ENCODE results near the gene KCNH4. TPM values are rescaled to one million over a fixed set of nuclear protein-coding genes. Genes with fewer than 3 reads are reported as not detected.

Gene KCNH4
- total RNA-seq, 6 experiments from 2014 or later = 0.11 TPM; not detected in 5

DNA sequence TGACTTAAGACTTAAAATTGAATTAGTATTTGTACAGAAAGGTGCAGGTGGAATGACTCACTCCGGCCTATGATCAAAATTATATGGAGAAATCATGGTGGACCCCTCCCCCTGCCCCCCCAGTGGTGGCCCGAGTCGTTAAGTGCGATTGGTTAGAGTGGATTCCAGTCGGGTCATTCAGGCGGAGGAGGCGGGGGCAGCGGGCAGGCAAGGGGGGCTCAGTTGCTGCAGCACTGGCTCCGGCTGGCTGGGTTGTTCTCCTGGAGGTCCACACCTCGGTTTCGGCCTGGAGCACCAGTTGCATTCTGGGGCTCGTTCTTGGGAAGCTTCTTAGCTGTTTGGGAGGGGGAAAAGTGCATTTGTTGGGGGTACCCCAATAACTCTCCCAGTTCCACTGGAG, 55.4 kb downstream of the KCNH4 start:
- intact Hi-C loops (cut with DNase I) = loop anchor here in 1 of 2 donors (10.0 kb wide), 1 partner anchor 49 kb away; no protein-coding TSS in a partner anchor
- peaks cover 0 to 46% (median 20%) of the 10 kb centered on the region in 4 donors for H3K36me3 ChIP-seq
- TF ChIP-seq, protein P1, sequence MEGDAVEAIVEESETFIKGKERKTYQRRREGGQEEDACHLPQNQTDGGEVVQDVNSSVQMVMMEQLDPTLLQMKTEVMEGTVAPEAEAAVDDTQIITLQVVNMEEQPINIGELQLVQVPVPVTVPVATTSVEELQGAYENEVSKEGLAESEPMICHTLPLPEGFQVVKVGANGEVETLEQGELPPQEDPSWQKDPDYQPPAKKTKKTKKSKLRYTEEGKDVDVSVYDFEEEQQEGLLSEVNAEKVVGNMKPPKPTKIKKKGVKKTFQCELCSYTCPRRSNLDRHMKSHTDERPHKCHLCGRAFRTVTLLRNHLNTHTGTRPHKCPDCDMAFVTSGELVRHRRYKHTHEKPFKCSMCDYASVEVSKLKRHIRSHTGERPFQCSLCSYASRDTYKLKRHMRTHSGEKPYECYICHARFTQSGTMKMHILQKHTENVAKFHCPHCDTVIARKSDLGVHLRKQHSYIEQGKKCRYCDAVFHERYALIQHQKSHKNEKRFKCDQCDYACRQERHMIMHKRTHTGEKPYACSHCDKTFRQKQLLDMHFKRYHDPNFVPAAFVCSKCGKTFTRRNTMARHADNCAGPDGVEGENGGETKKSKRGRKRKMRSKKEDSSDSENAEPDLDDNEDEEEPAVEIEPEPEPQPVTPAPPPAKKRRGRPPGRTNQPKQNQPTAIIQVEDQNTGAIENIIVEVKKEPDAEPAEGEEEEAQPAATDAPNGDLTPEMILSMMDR (IDR thresholded peaks at IDR 0.05) = no peak
- TF ChIP-seq POLR2A (IDR thresholded peaks at IDR 0.05) = no peak
- no peak overlapping the region for H3K4me3 ChIP-seq
- H3K27ac ChIP-seq = no peak overlapping the region
- DNase-seq = no peak
- no peak for ATAC-seq
- H3K27me3 ChIP-seq = no peaks in the 10 kb centered on the region
- WGBS (ENCODE audit: insufficient coverage, low coverage, low lambda C conversion rate, missing lambda C conversion rate) = 94% methylated on average over 5 of the region's 12 CpGs
- H3K9me3 ChIP-seq = no peaks in the 10 kb centered on the region
- H3K4me1 ChIP-seq = peaks cover 0 to 20% (median 2%) of the 10 kb centered on the region in 4 donors

DNA sequence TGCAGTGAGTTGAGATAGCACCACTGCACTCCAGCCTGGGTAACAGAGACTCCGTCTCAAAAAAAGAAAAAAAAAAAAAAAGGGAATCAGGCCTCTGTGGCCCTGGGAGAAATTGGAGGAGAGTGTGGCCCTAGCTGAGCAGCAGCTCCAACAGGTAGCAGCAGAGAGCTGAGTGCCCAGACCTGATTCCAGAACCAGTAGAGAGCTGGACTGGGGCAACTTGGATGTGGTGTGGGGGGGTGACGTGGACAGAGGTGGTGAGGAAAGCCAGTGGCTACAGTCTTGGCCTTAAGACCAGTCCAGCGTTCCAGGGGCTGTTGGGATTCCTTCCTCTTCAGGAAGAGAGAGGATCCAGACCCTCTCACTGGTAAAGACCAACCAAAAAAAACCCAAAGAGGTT, 56.7 kb downstream of the KCNH4 start:
- DNase-seq (no peak), ATAC-seq (no peak)
- WGBS (ENCODE audit: insufficient coverage, low coverage, low lambda C conversion rate, missing lambda C conversion rate) = 84% methylated on average over 3 of the region's 3 CpGs
- Histone ChIP-seq H3K4me1 (peaks cover 0 to 26% (median 2%) of the 10 kb centered on the region in 4 donors), H3K4me3 (no peak overlapping the region), H3K9me3 (no peaks in the 10 kb centered on the region), H3K27ac (no peak overlapping the region), H3K36me3 (peaks cover 0 to 38% (median 16%) of the 10 kb centered on the region in 4 donors), H3K27me3 (no peaks in the 10 kb centered on the region)
- intact Hi-C loops (cut with DNase I) = loop anchor here in 1 of 2 donors (10.0 kb wide), 1 partner anchor 51 kb away; no protein-coding TSS in a partner anchor
- TF ChIP-seq POLR2A (IDR thresholded peaks at IDR 0.05) = no peak
- TF ChIP-seq, protein P1 (IDR thresholded peaks at IDR 0.05) = peak in 1 of 4 donors; percentile 12

DNA sequence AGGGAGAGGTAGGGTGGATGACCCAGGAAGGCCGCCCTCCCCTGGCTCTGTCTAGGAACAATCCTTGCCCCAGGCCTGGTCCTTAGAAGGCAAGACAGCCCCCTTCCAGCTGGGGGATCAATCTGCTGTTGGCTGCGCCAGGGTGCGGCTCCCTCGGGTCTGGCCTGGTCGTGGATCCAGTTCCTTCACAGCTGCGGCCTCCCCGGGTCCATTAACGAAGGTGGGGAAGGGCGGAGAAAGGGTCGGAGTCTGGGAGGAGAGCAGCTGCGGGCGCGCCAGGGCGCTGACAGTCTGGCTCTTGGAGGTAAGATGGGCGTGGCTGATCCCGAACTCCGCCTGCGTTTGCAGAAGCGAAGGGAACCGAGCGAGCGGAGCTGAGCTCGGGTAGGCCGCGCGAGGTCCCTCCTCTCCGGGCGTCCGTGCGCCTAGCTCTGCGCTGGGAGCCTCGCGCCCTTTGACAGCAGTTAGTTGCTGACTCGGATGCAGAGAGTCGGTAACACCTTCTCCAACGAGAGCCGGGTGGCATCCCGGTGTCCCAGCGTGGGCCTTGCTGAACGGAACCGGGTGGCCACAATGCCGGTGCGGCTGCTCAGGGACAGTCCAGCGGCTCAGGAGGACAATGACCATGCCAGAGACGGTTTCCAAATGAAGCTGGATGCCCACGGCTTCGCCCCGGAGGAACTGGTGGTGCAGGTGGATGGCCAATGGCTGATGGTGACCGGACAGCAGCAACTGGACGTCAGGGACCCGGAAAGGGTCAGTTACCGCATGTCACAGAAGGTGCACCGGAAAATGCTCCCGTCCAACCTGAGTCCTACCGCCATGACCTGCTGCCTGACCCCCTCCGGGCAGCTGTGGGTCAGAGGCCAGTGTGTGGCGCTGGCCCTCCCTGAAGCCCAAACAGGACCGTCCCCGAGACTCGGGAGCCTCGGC, 58.3 kb downstream of the KCNH4 start, which contains the start of gene HSPB9:
Gene HSPB9, plus strand, starts transcription at position 434 of the 933 bp plus-strand sequence. Its CDS starts 47 bp downstream, at position 481.
- Histone ChIP-seq H3K27ac (peak within 1 kb of the TSS; percentile 50 to 79 (median 66)), H3K4me1 (peaks cover 0 to 23% (median 2%) of the 10 kb centered on the region in 4 donors), H3K9me3 (no peaks in the 10 kb centered on the region), H3K27me3 (no peaks in the 10 kb centered on the region), H3K36me3 (peaks cover 0 to 26% (median 9%) of the 10 kb centered on the region in 4 donors), H3K4me3 (peak within 1 kb of the TSS; percentile 21 to 74 (median 51))
- DNase-seq (peak; percentile 82 to 88 (median 88)), ATAC-seq (peak; percentile 69 to 82 (median 76))
- WGBS (ENCODE audit: insufficient coverage, low coverage, low lambda C conversion rate, missing lambda C conversion rate) = 40% methylated on average over 2 of the region's 61 CpGs
- intact Hi-C loops (cut with DNase I) = loop anchor here in 1 of 2 donors (10.0 kb wide), 1 partner anchor 52 kb away; no protein-coding TSS in a partner anchor
- TF ChIP-seq, protein P1 (IDR thresholded peaks at IDR 0.05) = peak in 2 of 4 donors; percentile 14 to 26
- TF ChIP-seq POLR2A (IDR thresholded peaks at IDR 0.05) = peak; percentile 46

DNA sequence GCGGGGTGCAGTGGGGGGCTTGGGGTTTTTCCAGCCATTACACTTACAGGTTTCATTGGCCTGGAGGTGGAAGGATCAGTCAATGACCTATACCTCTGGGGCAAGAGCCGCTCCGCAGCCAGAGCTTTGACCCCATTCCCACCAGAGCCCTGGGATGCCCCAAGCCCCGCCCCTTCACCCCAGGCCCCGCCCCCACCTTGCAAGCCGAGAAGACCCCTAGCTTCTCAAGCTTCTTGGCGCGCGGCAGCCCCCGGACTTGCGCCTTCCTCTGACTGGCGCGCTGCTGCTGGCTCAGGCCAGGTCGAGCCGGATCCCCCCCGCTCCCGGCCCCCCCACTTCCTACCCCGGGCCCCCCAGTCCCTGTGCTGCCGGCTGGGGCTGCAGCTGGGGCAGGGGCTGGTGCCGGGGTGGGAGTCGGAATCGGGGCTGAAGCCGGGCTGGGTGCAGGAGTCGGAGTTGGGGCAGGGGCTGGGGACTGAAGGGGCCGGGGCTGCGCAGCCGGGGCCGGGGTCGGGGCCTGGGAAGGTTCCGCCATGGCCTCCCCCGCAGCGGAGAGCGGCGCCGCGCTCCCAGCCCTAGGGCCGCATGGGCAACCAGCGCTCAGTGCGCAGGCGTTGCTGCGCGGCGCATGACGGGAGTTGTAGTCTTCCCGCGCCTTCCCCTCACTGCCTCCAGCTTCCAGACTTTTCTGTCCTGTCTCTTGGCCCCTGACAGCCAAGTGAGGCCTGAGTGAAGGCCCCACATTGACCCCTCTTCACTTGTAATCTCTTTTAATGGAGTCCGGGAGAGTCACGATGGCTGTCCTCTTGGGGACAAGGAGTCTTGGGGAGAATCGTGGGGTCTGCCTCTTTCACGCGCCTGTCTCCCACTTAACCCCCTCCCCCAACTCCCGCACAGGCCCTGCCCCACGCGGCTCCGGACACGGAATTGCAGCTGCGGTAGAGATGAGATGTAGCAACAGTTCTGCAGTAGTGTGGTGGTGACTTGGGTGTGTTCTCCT, 59.9 kb downstream of the KCNH4 start, which contains the start of gene KAT2A:
Gene KAT2A, minus strand, starts transcription at position 598 of the 1,000 bp plus-strand sequence. Its CDS starts 63 bp downstream, at position 535.
- ATAC-seq (peak; percentile 73 to 80 (median 80)), DNase-seq (peak; percentile 85 to 89 (median 88))
- Histone ChIP-seq H3K27me3 (no peaks in the 10 kb centered on the region), H3K27ac (peak within 1 kb of the TSS; percentile 50 to 79 (median 66)), H3K4me1 (peaks cover 0 to 29% (median 4%) of the 10 kb centered on the region in 4 donors), H3K36me3 (peaks cover 0 to 18% (median 5%) of the 10 kb centered on the region in 4 donors), H3K4me3 (peak within 1 kb of the TSS; percentile 70 to 74 (median 71)), H3K9me3 (no peaks in the 10 kb centered on the region)
- WGBS (ENCODE audit: insufficient coverage, low coverage, low lambda C conversion rate, missing lambda C conversion rate) = 4% methylated on average over 17 of the region's 57 CpGs
- TF ChIP-seq POLR2A (IDR thresholded peaks at IDR 0.05) = peak; percentile 28
- TF ChIP-seq, protein P1 (IDR thresholded peaks at IDR 0.05) = no peak
- intact Hi-C loops (cut with DNase I) = loop anchor here in 1 of 2 donors (10.0 kb wide), 1 partner anchor 54 kb away; no protein-coding TSS in a partner anchor
